Ishikawa (cell line): ENCODE measurements around the gene PLEKHB2.

ENCODE experiments used
- CEBPB ChIP-seq: IDR thresholded peaks from 2 replicates; pipeline ENCODE4 v1.6.1; 2012
- CREB1 ChIP-seq: IDR thresholded peaks from 2 replicates; pipeline ENCODE4 v1.6.1; 2012; ENCODE audit warnings: low read depth
- EGR1 ChIP-seq: IDR thresholded peaks from 2 replicates; pipeline ENCODE4 v1.6.1; 2012
- EP300 ChIP-seq: IDR thresholded peaks from 2 replicates; pipeline ENCODE4 v1.6.1; 2012; ENCODE audit warnings: borderline replicate concordance
- FOXM1 ChIP-seq: IDR thresholded peaks from 2 replicates; pipeline ENCODE4 v1.6.1; 2012; ENCODE audit warnings: low read depth, borderline replicate concordance
- MAX ChIP-seq: IDR thresholded peaks from 2 replicates; pipeline ENCODE4 v1.6.1; 2012
- NFIC ChIP-seq: IDR thresholded peaks from 2 replicates; pipeline ENCODE4 v1.6.1; 2012
- RAD21 ChIP-seq: IDR thresholded peaks from 2 replicates; pipeline ENCODE4 v1.6.1; 2012; ENCODE audit warnings: low read depth
- REST ChIP-seq: IDR thresholded peaks from 2 replicates; pipeline ENCODE4 v1.6.1; 2012; ENCODE audit warnings: low read depth, mild to moderate bottlenecking
- TAF1 ChIP-seq: IDR thresholded peaks from 2 replicates; pipeline ENCODE4 v1.6.1; 2012; ENCODE audit warnings: low read depth, mild to moderate bottlenecking
- TCF12 ChIP-seq: IDR thresholded peaks from 2 replicates; pipeline ENCODE4 v1.6.1; 2012; ENCODE audit warnings: low read depth
- TEAD4 ChIP-seq: IDR thresholded peaks from 2 replicates; pipeline ENCODE4 v1.6.1; 2012
- USF1 ChIP-seq: IDR thresholded peaks from 2 replicates; pipeline ENCODE4 v1.6.1; 2012
- YY1 ChIP-seq: IDR thresholded peaks from 2 replicates; pipeline ENCODE4 v1.6.1; 2012; ENCODE audit warnings: low read depth
- ZBTB7A ChIP-seq: IDR thresholded peaks from 2 replicates; pipeline ENCODE4 v1.6.1; 2012; ENCODE audit warnings: low read depth

Gene PLEKHB2

GRCh38 chr2:131132729-131133128 lies 27.6 kb downstream of the PLEKHB2 start:
- TF ChIP-seq YY1 (no peak), TCF12 (no peak), MAX (no peak), EP300 (no peak), USF1 (no peak), CEBPB (no peak), EGR1 (no peak), REST (no peak), ZBTB7A (no peak)

GRCh38 chr2:131140581-131140980 lies 35.4 kb downstream of the PLEKHB2 start:
- TF ChIP-seq FOXM1 = no peak
- TF ChIP-seq CEBPB = no peak
- TF ChIP-seq USF1 = no peak
- no peak for TF ChIP-seq TAF1
- no peak for TF ChIP-seq TCF12
- no peak for TF ChIP-seq MAX
- no peak for TF ChIP-seq CREB1
- no peak for TF ChIP-seq ZBTB7A
- no peak for TF ChIP-seq RAD21
- TF ChIP-seq YY1 = no peak
- no peak for TF ChIP-seq NFIC
- TF ChIP-seq EP300 = no peak
- TF ChIP-seq TEAD4 = no peak

- no peak for TF ChIP-seq TEAD4
- no peak for TF ChIP-seq EGR1
- no peak for TF ChIP-seq RAD21
- no peak for TF ChIP-seq FOXM1
- no peak for TF ChIP-seq USF1
- no peak for TF ChIP-seq REST
- TF ChIP-seq TCF12 = no peak
- no peak for TF ChIP-seq NFIC
These were observed 37.7 kb downstream of the PLEKHB2 start for GRCh38 chr2:131142849-131143248.

DNA sequence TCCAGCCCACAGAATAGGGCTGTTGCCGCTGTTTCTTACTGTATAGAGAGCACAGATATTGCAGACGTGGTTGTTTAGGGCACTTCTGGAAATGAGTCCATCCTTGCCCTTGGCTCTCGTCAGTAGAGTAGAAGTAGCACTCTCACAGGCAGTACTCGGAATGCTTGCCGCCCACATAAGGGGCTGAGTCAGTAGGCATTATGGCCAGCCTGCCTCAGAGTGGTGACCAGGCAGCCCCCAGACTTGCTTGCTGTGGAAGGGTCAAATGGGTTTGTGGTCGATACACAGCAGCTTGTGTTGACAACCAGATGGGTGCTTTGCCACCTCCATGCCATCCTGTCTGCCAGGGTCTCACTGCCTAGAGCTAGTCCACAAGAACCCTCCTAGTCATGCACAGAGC lies 38.7 kb downstream of the PLEKHB2 start:
- TF ChIP-seq TAF1 = no peak
- TF ChIP-seq TCF12 = no peak
- TF ChIP-seq TEAD4 = no peak

GRCh38 chr2:131145040-131145439 lies 39.9 kb downstream of the PLEKHB2 start:
- no peak for TF ChIP-seq TCF12
- no peak for TF ChIP-seq CEBPB
- no peak for TF ChIP-seq FOXM1
- no peak for TF ChIP-seq MAX
- no peak for TF ChIP-seq CREB1
- no peak for TF ChIP-seq TEAD4
- TF ChIP-seq ZBTB7A = no peak
- TF ChIP-seq TAF1 = no peak
- TF ChIP-seq NFIC = no peak
- TF ChIP-seq REST = no peak
- TF ChIP-seq YY1 = no peak
- TF ChIP-seq USF1 = no peak
- no peak for TF ChIP-seq EP300
- no peak for TF ChIP-seq RAD21
- no peak for TF ChIP-seq EGR1
